NCI-H1436 (cell line): ENCODE results near the gene CLDN7.

Experiments used
- DNase-seq: peaks from one replicate; lab custom pipeline; 2025; lab: John Stamatoyannopoulos, UW

Gene CLDN7, protein sequence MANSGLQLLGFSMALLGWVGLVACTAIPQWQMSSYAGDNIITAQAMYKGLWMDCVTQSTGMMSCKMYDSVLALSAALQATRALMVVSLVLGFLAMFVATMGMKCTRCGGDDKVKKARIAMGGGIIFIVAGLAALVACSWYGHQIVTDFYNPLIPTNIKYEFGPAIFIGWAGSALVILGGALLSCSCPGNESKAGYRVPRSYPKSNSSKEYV

DNA sequence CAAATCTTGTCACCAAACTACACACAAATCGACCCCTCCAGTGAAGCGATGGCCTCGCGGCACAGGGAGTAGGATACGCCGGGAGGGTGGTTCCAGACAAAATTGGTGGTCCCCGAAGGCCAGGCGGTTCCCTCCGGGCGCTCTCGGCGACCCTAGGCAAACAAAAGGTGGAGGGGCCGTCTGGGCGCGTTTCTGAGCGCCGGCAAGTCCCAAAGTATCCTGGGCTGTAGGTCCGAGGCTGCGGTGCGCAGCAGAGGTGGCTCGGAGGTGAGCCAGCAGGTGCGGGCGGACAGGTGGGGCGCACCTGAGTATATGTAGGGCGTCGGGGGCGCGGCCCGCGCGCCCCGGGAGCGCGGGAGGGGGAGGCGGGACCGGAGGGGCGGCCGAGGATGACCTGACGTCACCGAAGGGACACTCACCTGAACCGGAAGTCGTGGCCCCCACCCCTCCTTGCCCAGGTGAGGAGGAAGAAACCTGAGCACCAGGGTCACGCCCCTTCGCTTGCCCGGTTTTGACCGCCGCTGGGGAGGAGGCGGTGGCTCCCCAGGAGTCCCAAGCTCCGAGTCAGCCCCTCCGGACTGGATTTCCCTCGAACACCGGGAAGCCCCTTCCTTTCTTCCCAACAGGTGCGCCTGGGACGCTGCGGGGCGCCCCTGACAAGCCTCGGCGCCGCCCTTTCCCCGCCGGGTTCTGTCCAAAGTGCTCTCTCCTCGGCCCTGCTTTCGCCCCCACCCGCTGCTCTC, at the start of gene CLDN7:
Gene CLDN7 (minus strand): TSS at position 287 of the 743 bp plus-strand sequence. CDS start 435 bp downstream, outside the sequence.
- no peak for DNase-seq

DNA sequence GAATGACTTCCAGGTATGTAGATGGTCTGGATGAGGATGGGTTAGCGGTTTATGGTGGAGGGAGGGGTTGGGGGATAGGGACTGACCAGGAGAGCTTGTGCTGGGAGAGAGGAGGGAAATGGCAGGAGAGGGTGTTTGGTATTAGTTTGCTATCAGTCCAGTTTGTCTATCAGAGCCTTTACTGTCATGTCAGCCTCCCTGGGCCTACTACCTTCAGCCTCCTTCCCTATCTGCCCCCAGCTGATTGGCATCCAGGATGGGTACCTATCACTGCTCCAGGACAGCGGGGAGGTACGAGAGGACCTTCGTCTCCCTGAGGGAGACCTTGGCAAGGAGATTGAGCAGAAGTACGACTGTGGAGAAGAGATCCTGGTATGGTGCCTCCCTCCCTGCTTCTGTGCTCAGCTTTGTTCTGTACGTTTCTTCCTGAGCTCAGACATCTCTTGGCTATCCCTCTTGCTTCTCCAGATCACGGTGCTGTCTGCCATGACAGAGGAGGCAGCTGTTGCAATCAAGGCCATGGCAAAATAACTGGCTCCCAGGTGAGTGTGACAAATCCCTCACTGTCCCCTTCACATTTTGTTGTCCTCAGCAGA, 48.9 kb upstream of the CLDN7 start:
- no peak for DNase-seq

DNA sequence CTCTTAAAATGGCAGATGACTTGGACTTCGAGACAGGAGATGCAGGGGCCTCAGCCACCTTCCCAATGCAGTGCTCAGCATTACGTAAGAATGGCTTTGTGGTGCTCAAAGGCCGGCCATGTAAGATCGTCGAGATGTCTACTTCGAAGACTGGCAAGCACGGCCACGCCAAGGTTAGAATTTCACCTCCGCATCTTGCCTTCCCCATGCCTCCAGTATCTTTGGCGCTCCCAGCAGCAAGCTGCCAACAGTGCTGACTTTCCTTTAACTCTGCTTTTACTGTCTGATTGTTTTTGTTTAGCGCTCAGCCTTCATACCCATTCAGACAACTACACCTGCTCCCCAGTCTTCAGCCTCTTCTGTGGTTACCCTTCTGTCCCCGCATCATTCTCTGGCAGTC, 47.4 kb upstream of the CLDN7 start:
- DNase-seq: no peak

DNA sequence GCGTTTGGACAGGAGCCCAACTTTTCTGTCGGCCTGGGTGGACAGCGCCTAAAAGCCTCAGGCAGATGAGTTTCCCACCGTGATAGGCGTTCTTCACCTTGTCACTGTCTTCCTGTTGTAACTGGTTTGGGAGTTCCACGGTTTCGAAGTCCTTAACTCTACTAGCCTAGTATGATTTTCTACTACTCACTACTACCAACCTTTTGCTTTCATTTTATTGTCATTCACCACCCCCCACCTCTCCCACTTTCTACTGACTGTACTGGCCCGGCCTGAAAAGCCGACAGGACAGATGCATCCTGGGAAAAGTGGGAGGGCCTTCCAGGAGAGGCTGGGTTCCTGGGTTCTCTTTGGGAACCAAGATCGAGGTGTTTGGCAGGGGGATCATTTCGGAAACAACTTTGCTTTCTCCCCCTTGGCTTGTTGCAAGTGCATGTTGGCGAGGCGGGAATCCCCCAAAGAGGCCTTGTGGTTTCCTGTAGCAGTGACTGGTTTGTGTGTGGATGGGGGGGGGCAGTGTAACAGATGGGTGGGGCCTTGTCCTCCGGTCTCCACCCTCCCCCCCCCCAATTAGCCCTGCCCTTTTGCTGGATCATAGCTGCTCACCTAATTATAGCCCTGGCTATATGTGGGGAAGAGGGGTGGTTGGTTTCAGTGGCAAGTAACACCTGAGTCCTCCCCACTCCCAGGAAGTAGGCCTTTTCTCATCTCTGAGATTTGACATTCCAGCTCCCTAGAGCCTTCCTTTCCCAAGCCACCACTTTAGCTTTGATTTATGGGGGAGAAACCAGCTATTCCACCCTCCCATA, 46.6 kb upstream of the CLDN7 start:
- DNase-seq: peak; percentile 60

DNA sequence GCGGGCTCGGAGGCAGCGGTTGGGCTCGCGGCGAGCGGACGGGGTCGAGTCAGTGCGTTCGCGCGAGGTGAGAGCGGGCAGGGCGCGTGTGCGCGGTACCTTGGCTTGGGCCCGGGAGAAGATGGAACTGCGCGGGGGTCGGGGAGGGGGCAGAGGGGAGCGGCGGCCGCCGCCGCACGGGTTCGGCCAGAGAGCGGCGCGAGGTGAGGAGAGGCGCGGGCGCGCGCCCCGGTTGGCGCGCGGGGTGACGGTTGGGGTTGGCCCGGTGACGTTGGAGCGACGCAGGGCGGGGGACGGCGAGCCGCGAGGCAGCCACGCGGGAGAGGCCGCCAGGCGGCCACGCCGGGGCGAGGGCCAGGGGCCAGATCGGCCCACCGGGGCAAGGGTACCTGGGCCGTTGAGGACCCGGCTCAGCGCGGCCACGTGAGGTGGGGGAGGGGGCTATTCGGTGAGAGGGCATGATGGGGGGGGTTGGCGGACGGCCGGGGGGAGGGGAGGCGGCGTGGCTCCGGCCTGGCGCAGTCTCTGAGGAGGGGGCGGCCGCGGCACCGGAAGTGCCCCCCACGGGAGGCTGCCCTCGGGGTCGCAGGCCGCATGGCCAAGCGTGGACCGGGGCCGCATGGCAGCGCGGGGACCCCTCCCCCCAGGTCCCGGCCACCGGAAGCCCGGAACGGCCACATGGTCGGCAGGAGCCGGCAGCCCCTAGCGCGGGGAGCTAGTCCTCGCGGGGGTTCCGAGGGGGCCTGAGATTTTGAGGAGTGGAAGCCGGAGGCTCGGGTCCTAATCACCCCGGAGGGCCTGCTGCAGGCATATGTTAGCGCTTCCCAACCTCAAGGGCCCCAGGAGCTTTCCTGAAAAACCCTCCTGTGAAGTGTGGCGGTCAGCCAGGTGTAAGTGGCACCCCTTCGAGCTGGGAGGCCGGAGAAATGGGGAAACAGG, 45.7 kb upstream of the CLDN7 start:
- DNase-seq: no peak

DNA sequence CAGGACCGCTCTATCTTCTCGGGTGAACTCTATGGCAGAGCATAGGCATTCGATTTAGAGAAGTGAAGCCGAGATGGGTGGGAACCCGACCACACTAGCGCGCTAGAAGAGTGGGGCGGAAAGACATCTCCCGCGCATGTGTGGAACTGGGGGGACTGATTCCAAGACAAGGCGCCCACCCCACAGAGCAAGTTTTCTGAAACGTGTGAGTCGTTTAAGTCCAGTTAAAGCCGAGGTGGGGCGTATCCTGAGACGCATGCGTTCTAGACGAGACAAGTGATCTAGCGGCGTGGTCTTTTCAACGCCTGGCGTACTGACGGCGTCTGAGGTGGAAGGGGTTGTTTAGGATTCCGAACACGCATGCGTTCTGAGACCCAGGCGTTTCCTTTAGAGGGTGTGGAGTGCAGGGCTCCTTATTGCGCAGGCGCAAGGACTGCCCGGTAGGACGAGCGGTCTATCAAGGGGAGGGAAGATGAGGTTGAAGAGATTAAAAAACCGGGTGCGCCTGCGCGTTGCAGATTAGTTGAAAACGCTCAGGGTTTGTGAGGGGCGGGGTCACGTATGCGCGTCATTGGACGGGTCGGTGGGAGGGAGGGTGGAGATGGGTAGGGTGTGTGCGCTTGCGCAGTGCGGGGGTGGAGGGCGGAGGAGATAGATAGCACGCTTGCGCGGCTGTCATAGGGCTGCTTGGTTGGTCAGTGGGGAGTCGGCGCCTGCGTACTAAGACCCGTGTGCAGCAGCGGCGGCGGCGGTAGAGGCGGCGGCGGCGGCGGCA, 44.8 kb upstream of the CLDN7 start, which contains the start of gene EIF5A:
Gene EIF5A (plus strand): TSS at position 718 of the 775 bp plus-strand sequence. CDS start 2,008 bp downstream, outside the sequence.
- peak; percentile 99 for DNase-seq

DNA sequence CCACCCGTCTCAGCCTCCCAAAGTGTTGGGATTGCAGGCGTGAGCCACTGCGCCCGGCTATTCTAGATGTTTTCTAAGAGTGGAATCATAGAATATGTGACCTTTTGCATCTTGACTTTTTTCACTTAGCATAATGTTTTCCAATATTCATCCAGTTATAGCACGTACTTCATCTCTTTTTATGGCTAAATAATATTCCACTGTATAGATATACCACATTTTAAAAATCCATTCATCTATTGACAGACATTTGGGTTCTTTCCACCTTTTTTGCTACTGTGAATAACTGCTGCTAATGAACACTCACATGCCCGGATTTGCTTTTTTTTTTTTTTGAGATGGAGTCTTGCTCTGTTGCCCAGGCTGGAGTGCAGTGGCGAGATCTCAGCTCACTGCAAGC, 41.9 kb upstream of the CLDN7 start:
- DNase-seq: no peak

DNA sequence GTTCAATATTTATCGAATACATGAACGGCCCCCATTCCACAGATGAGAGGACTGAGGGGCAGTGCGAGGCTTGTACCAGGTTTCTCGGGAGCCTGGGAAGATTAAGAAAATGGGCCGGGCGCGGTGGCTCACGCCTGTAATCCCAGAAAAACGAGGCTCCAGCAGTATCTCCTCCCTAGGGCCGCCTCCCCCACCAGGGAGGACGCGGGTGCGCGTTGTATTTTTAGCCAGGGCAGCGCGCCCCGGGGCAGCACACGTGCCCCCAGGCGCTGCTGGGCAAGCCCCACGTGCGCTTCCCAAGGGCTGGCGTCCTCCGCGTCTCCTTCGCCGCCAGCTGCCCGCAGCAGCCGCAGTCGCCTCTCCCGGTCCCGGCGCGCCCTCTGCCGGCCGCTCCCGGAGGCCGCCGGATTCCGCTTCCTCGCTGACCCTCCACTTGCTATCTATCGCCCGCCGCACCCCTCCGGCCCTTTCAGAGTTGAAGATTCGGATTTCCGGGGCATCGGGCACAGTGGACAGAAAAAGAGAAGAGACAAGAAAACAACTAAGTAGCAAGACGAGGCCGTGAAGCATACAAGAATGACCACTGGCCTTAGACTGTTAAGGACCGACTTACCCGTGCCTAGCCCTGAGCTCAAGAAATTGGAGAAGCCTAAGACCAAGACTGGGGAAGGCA, 34.0 kb upstream of the CLDN7 start:
- peak; percentile 73 for DNase-seq

DNA sequence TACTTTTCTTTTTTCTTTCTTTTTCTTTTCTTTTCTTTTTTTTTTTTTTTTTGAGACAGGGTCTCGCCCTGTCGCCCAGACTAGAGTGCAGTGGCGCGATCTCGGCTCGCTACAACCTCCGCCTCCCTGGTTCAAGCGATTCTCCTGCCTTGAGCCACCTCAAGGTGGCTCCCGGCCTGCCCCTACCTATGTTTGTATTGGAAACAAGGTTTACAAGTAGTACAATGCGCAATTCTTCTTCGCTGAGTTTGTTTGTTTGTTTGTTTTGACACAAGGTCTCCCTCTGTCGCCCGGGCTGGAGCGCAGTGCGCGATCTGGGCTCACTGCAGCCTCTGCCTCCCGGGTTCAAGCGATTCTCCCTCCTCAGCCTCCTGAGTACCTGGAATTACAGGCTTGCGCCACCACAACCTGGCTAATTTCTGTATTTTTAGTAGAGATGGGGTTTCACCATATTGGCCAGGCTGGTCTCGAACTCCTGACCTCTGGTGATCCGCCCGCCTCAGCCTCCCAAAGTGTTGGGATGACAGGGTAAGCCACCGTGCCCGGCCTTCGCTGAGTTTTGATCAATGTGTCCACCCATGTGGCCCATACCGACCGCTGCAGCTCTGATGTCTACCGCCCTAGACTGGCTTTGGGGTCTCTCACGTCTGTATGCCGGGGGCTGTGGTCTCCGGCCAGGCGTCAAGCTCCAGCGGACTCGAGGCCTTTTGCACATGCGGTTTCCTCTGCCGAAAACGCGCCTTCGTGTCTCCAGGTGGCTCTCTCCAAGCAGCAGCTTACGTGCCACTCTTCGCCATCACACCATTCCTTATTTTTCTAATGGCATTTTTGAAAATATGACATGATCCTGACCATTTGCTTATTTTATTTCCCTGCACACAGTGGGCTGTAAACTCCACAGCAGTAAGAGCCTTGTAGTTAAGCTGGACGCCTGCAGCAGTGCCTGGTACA, 33.2 kb upstream of the CLDN7 start:
- DNase-seq: no peak

DNA sequence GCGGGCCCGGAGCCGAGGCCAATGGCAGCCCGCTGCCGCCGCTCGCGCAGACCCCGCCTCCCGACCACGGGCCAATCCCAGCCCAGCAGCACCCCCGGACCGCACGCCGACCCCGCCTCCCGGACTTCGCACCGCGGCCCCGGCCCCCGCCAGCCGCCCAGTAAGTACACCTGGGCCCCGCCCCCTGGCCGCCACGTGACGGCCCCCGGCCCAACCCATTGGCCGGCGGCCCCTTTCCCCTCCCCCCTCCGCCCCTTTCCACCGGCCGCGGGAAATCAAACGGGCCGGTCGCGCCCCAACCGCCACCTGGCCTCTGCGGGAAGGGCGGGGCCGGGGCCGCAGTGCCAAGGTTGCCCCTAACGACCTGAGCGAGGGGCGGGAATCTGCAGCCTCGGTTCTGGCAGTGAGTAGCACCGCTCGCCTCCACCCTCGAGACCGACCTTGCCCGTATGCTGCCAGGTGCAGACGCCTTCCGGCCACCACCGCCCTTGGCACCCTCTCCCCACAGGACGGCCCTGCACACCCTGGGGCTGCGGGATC, 32.4 kb upstream of the CLDN7 start, which contains the start of gene YBX2:
Gene YBX2 (minus strand): TSS at position 26 of the 540 bp plus-strand sequence. CDS start 139 bp downstream, outside the sequence.
- peak; percentile 56 for DNase-seq

DNA sequence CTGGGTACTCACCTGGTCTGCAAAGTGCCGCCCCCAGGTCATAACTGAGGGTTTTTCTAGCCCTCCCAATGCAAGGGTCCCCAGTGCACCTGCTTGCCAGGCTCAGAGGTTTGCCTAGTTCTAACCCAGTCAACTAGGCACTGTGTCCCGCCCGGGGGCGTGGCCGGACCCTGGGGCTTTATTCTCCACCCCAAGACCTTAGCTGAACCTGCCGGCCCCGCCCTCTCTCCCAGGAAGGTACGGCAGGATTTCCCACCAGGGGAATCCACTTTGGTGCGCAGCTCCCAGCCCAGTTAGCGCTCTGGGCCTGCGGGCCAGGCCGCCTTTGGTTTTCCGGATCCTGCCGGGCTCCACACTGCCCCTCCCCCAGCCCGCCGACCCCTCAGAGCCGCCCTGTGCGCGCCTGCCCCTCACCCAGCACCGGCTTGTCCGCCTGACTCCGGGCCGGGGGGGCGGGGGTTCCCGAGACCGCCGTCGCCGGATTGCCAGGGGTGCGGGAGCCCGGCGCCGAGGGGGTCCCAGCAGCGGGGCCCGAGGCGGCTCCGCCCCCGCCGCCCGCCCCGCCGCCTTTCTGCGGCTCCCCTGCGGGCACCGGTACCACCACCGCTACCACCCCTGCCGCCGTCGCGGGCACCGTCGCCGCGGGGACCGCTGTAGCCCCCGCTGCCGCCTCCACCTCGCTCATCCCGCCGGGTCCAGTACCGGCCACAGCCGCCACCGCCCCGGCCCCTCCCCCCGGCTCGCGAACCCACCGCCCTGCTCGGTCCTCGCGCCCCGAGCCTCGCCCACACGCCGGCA, 31.7 kb upstream of the CLDN7 start:
- DNase-seq: no peak

DNA sequence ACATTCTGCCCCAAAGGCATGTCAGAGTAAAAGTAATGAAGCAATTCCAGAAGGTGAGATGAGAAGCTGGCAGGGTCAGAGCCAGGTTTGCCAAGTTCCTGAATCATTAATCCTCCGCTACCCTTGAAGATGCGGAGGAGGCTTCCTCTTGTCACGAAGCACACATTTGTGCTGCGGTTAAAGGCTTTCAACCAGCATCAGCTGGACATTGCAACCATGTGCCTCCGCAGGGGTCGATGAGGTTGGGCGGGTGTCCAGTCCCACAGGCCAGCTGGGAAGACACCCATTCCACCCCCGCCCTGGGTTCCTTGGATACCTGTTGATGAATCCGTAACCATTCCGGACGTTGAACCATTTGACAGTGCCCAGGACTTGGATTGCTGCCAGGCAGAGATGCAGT, 30.9 kb upstream of the CLDN7 start:
- no peak for DNase-seq

DNA sequence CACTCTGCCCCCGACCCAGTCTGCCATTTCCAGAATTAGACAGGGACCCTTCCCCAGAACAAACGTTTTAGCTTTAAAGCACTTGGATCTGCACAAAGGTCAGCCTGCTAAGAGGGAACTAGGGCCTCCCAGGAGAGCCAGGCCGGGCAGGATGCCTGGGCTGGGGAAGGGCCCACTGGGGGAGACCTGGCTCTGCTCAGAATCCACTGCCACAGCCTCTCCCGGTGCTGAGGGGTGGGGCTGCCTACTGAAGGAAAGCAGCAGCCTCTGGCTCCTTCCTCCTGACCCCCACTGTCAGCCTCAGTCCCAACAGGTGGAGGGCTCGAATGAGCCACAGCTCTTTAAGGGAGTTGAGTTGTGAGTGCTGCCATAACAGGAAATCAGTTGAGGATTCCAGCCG, 30.5 kb upstream of the CLDN7 start:
- no peak for DNase-seq

DNA sequence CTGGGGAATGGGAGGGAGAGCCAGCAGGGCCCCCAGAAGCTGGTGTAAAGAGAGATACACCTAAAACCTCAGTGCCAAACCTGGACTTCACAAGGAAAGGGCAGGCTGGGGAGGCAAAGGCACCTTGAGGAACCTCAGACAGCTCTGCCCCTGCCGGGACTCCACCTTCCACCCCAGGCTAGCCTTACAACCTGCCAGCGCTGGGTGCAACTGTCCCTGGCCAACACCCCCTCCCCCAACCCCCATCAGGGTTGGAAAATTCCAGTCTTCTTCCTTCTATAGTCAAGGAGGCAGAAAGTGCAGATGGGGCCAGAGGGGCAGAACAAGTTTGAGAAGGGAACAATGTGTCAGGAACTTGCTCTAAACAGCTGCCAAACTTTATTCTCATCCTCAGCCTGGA, 29.9 kb upstream of the CLDN7 start:
- no peak for DNase-seq

DNA sequence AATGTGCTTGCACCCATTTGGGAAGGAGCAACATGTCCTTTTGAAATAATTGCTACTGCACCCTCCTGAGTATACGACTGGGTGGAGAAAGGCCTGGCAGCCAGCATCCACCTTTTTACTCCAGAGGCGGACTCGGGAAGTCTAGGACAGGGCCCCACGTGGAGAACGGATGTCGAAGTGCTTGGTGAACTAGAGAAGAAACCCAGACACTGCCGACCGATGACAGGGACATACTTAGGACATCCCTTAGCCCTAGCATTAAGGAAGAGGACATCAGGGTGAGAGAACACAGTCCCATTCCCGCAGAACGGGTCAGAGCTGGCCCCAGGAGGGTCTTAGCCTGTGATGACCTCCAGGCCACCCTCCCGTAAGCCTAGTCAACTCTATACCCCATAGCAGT, 28.4 kb upstream of the CLDN7 start:
- DNase-seq: no peak

DNA sequence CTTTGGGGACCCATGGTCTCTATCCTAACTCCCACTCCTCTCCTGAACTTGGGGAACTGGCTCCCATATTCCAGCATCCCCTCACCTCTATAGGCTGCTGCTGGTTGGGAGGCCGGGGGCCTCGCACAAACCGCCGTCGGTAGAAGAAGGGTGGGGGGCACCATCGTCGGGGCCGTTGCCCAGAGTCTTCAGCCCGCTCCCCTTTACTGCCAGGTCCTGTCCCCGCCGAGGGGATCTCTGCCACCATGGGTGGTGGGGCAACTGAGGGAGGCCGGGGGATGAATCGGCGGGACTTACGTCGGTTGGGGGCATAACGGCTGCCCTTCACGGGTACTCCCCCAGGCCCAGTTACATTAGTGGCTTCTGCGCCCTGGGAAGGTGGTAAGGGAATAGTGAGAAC, 27.9 kb upstream of the CLDN7 start:
- no peak for DNase-seq

DNA sequence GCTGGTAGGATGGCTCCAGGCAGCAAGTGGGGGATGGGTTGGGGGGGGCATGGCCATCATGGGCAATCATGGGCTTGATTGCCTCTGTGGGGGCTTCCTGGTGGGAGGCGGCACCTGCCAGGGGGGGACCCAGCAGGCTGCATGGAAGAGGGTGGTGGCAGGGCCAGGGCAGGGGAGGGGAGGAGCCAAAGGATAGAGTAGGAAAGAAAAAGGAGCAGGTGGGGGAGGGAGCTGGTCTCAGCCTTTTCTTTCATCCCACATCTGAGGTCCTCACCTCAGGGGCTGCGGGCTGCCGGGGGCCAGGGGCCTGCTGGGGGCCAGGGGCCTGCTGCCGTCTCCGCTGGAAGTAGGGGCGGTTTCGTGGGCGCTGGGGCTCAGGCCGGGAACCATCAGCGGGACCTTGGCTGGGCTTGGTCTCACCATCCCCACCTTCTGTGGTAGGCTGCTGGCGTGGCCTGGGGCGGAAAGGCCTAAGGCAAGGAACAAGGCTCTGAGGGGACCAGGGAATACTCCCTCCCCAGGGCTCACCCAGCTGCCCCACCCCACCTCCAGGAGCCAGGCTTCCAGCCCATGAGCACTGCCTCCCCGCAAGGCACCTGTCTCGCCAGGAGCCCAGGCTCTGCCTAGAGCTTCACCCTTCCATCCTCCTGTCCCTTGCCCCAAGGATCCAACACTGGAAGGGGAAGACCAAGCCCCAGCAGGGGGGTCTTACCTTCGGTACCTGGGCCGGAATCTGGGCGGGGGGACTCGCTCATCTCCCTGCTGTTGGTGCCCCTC, 27.2 kb upstream of the CLDN7 start:
- DNase-seq: no peak
